Tibial artery (tissue), 4 donors: ENCODE measurements around the gene KRTDAP.
"Not testable (repeated sequence)": the region's sequence is repeated elsewhere in the genome, so short reads cannot be mapped to it uniquely, and the experiment has no call there.

ENCODE experiments used
- DNase-seq, 2 donors: peaks; one replicate each; pipeline ENCODE4 v3.0.0-alpha.2; 2019
- H3K27ac ChIP-seq, 2 donors: fragments of 200-600 bp; sonication (generic) in 1 of 2; 1 replicate in 1 of 2; 2 replicates in 1 of 2; pipeline ENCODE4 v1.5.1; 2018 to 2019; ENCODE audit warnings: mild to moderate bottlenecking in 1 of 2
- H3K27me3 ChIP-seq, 2 donors: fragments of 200-600 bp; sonication (generic) in 1 of 2; one replicate each; pipeline versions ENCODE4 v1.5.1 to v1.6.0; 2016 to 2019
- H3K36me3 ChIP-seq, 3 donors: fragments of 200-600 bp; sonication (generic) in 2 of 3; one replicate each; pipeline ENCODE4 v1.5.1; 2016 to 2019; ENCODE audit warnings: mild to moderate bottlenecking in 2 of 3
- H3K4me1 ChIP-seq, 4 donors: fragments of 200-600 bp; sonication (generic) in 2 of 4; 1 replicate in 3 of 4; 2 replicates in 1 of 4; pipeline ENCODE4 v1.5.1; 2016 to 2019
- H3K4me3 ChIP-seq, 2 donors: fragments of 200-600 bp; sonication (generic) in 1 of 2; 1 replicate in 1 of 2; 2 replicates in 1 of 2; pipeline ENCODE4 v1.5.1; 2018 to 2019; ENCODE audit warnings: mild to moderate bottlenecking in 2 of 2
- H3K9me3 ChIP-seq, 3 donors: fragments of 200-600 bp; sonication (generic) in 1 of 3; one replicate each; pipeline ENCODE4 v1.5.1; 2016 to 2019
- intact Hi-C: fragments of 100-400 bp; cut with DNase I; formaldehyde crosslinking; loops from one replicate; pipeline ENCODE4 v1.15.0; 2023; ENCODE audit warnings: low total_unique reads
- TF ChIP-seq, protein P1 (sequence below), 2 experiments: fragments of 200-600 bp in 1 of 2; fragments of 450-650 bp in 1 of 2; IDR thresholded peaks; one replicate each; pipeline ENCODE4 v1.5.1; 2017 to 2019; ENCODE audit warnings: antibody characterized with exemption in 2 of 2, mild to moderate bottlenecking in 1 of 2, moderate library complexity in 1 of 2

Gene KRTDAP

DNA sequence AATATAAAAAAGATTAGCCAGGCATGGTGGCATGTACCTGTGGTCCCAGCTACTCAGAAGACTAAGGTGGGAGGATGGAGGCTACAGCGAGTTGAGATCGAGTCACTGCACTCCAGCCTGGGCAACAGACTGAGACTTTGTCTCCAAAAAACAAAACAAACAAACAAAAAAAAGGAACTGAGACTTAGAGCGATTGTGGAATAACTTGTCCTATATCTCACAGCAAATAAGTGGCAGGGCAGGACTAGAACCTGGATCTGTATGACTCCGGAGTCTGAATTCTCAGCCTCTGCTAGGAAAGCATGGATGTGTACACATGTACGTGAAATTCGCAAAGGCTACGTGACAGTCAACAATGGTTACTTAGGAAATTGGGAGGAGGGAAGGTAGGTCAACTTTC, 20.1 kb downstream of the KRTDAP start:
- Histone ChIP-seq H3K36me3 (no peaks in the 10 kb centered on the region), H3K27me3 (peaks cover 0 to 13% of the 10 kb centered on the region in 2 donors), H3K4me3 (no peak overlapping the region), H3K27ac (no peak overlapping the region), H3K9me3 (no peaks in the 10 kb centered on the region), H3K4me1 (no peaks in the 10 kb centered on the region)
- intact Hi-C loops, result no loop called here
- no peak for DNase-seq
- TF ChIP-seq, protein P1, sequence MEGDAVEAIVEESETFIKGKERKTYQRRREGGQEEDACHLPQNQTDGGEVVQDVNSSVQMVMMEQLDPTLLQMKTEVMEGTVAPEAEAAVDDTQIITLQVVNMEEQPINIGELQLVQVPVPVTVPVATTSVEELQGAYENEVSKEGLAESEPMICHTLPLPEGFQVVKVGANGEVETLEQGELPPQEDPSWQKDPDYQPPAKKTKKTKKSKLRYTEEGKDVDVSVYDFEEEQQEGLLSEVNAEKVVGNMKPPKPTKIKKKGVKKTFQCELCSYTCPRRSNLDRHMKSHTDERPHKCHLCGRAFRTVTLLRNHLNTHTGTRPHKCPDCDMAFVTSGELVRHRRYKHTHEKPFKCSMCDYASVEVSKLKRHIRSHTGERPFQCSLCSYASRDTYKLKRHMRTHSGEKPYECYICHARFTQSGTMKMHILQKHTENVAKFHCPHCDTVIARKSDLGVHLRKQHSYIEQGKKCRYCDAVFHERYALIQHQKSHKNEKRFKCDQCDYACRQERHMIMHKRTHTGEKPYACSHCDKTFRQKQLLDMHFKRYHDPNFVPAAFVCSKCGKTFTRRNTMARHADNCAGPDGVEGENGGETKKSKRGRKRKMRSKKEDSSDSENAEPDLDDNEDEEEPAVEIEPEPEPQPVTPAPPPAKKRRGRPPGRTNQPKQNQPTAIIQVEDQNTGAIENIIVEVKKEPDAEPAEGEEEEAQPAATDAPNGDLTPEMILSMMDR (IDR thresholded peaks at IDR 0.05), result no peak

DNA sequence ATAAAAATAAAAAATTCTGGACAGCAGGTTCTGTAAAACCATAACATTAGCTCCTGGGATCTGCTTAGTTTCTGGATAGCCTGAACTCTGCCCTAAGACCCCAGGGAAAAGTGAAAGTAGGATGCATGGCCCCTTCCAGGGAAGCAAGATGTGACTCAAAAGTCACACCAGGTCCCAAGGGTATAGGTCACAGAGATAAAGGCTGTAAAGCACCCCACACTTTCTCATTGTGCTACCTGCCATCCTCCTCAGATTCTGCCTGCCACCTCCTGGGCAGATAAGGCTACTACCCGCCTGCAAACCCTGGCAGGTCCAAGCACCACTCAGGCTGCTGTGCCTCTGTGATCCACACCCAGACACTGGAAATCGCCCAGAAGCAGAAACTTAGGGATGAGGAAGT, 21.6 kb downstream of the KRTDAP start:
- Histone ChIP-seq H3K4me1 (no peaks in the 10 kb centered on the region), H3K36me3 (no peaks in the 10 kb centered on the region), H3K9me3 (no peaks in the 10 kb centered on the region), H3K27ac (no peak overlapping the region), H3K27me3 (peaks cover 0 to 13% of the 10 kb centered on the region in 2 donors), H3K4me3 (no peak overlapping the region)
- TF ChIP-seq, protein P1 (IDR thresholded peaks at IDR 0.05), result peak; percentile 11 to 22
- intact Hi-C loops, result no loop called here
- DNase-seq, result no peak

DNA sequence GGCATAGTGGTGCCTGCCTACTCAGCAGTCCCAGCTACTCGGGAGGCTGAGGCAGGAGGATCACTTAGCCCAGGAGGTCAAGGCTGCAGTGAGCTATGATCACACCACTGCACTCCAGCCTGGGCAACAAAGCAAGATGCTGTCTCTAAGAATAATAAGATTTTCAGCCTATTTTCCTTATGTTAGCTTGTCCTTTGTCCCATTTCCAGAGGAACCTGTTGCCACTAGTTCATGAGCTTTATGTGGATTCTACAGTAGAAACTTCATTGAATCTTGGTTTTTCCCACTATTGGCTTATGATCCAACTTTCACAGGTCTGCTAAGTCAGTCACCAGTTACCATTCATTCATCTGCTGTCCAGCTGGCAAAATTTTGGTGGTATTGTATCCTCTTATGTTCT, 24.0 kb downstream of the KRTDAP start:
- H3K4me1 ChIP-seq, result no peaks in the 10 kb centered on the region
- no peak overlapping the region for H3K4me3 ChIP-seq
- TF ChIP-seq, protein P1 (IDR thresholded peaks at IDR 0.05), result no peak
- no peak for DNase-seq
- no peaks in the 10 kb centered on the region for H3K36me3 ChIP-seq
- H3K9me3 ChIP-seq, result no peaks in the 10 kb centered on the region
- peaks cover 0 to 13% of the 10 kb centered on the region in 2 donors for H3K27me3 ChIP-seq
- intact Hi-C loops, result no loop called here
- H3K27ac ChIP-seq, result no peak overlapping the region

DNA sequence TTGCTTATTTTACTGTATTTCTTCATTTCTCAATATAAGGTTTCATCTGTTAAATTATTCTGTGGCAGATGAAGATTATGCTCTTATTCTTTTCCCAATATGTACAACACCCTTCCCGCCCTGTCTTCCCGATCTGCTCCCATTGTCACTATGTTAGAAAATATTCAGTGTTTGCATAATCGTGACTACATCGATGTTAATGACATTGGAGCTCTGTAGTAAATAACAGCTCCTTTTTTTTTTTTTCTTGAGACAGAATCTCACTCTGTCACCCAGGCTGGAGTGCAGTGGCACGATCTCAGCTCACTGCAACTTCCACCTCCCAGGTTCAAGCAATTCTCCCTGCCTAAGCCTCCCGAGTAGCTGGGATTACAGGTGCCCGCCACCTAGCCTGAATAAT, 27.3 kb downstream of the KRTDAP start:
- H3K9me3 ChIP-seq, H3K27me3 ChIP-seq, H3K4me1 ChIP-seq, H3K4me3 ChIP-seq, intact Hi-C loops, H3K36me3 ChIP-seq, DNase-seq, H3K27ac ChIP-seq: not testable (repeated sequence)

DNA sequence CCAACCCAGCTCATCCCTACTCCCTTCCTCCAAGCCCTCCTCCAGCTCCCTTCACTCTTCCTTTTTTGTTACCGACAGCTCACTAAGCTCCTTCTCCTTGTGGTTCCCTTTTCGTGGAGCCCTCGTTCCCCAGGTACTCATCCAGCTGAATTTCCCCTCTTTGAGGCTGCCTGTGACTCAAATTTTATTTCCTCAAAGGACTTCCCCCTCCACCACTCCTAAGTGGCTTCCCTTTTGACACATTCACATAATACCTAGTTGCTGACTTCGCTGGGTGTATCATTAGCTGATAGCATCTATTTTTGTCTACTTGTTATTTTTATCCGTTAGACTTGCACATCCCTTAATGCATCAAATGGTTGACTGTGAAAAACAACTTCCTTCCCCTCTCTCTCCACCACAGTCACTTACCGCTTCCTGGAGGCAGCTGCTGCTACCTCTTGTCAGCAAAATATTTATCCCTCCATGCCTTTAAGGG, 27.7 kb downstream of the KRTDAP start:
- Histone ChIP-seq H3K27me3 (peaks cover 0 to 6% of the 10 kb centered on the region in 2 donors), H3K36me3 (no peaks in the 10 kb centered on the region), H3K4me1 (no peaks in the 10 kb centered on the region), H3K27ac (no peak overlapping the region), H3K4me3 (no peak overlapping the region), H3K9me3 (no peaks in the 10 kb centered on the region)
- intact Hi-C loops, result no loop called here
- no peak for DNase-seq
- TF ChIP-seq, protein P1 (IDR thresholded peaks at IDR 0.05), result no peak

DNA sequence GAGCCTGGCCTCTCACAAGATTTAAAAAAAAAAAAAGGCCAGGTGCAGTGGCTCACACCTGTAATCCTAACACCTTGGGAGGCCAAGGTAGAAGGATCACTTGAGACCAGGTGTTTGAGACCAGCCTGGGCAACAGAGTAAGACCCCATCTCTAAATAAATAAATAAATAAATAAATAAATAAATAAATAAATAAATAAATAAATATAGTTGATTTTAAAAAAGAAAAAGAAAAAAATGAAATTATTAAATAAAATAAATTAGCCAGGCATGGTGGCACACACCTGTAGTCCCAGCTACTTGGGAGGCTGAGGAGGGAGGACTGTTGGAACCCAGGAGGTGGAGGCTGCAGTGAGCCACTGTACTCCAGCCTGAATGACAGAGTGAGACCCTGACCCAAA, 28.5 kb downstream of the KRTDAP start:
- H3K36me3 ChIP-seq, DNase-seq, H3K27me3 ChIP-seq, H3K4me1 ChIP-seq, H3K27ac ChIP-seq, H3K9me3 ChIP-seq, intact Hi-C loops, H3K4me3 ChIP-seq: not testable (repeated sequence)

DNA sequence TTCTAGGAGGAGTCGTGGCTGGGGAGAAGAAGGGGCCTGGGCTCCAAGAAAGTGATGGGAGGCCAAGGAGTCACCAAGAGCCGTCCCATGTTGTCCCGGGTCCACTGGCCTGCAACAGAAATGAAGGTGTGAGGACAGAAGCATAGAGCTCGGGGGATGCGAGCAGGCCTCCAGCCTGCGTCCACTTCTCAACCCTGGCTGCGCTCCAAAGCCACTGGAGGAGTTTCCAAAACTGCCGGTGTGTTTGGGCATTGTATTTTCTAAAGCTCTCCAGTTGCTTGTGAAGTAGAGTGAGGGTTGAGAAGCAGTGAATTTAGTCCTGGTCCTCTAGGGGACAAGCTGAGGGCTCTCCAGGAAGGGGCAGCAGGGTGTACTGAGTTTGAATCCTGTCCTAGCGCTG, 29.2 kb downstream of the KRTDAP start:
- no peak overlapping the region for H3K27ac ChIP-seq
- intact Hi-C loops, result no loop called here
- H3K4me1 ChIP-seq, result no peaks in the 10 kb centered on the region
- no peaks in the 10 kb centered on the region for H3K27me3 ChIP-seq
- H3K4me3 ChIP-seq, result no peak overlapping the region
- DNase-seq, result no peak
- no peaks in the 10 kb centered on the region for H3K9me3 ChIP-seq
- TF ChIP-seq, protein P1 (IDR thresholded peaks at IDR 0.05), result no peak
- H3K36me3 ChIP-seq, result no peaks in the 10 kb centered on the region
